HepG2 (cell line): Measurements from ENCODE around the gene MXRA8. TPM values are rescaled to one million over a fixed set of nuclear protein-coding genes. Genes with fewer than 3 reads are reported as not detected.

Experiments
- ARID3A ChIP-seq: IDR thresholded peaks from 2 replicates; pipeline ENCODE4 v1.6.1; 2012; ENCODE audit warnings: low read depth, low read length, improper control_type of control experiment
- ARNTL ChIP-seq: sonication (generic); formaldehyde crosslinking; IDR thresholded peaks from 2 replicates; pipeline ENCODE4 v1.4.0; 2020; ENCODE audit warnings: mild to moderate bottlenecking, missing genetic modification reagents
- CBFB ChIP-seq: sonication (generic); formaldehyde crosslinking; IDR thresholded peaks from 2 replicates; pipeline ENCODE4 v1.4.0; 2020; ENCODE audit warnings: missing genetic modification reagents
- HDAC2 ChIP-seq: sonication (generic); formaldehyde crosslinking; IDR thresholded peaks from 2 replicates; pipeline ENCODE4 v1.4.0; 2020; ENCODE audit warnings: missing genetic modification reagents
- IKZF4 ChIP-seq: sonication (generic); formaldehyde crosslinking; IDR thresholded peaks from 2 replicates; pipeline ENCODE4 v1.5.1; 2020; ENCODE audit warnings: borderline replicate concordance, mild to moderate bottlenecking, low read depth, missing genetic modification reagents; ENCODE audit errors: not compliant biosample characterization
- RAD21 ChIP-seq: fragments of 450-650 bp; formaldehyde crosslinking; IDR thresholded peaks from 2 replicates; pipeline ENCODE4 v1.5.0; 2020; ENCODE audit warnings: mild to moderate bottlenecking
- RBM22 ChIP-seq: fragments of 200-400 bp; formaldehyde crosslinking; optimal IDR thresholded peaks from 2 replicates; pipeline ENCODE3; 2017; ENCODE audit warnings: mild to moderate bottlenecking, low read length, moderate library complexity
- ZBTB37 ChIP-seq: sonication (generic); formaldehyde crosslinking; IDR thresholded peaks from 2 replicates; pipeline ENCODE4 v1.4.0; 2020; ENCODE audit warnings: mild to moderate bottlenecking, missing genetic modification reagents
- ZNF20 ChIP-seq: sonication (generic); formaldehyde crosslinking; IDR thresholded peaks from 2 replicates; pipeline ENCODE4 v1.4.0; 2020; ENCODE audit warnings: mild to moderate bottlenecking, moderate library complexity, missing genetic modification reagents
- ZNF280D ChIP-seq: sonication (generic); formaldehyde crosslinking; IDR thresholded peaks from 2 replicates; pipeline ENCODE4 v1.5.1; 2020; ENCODE audit warnings: mild to moderate bottlenecking, missing genetic modification reagents
- ZNF335 ChIP-seq: sonication (generic); formaldehyde crosslinking; IDR thresholded peaks from 2 replicates; pipeline ENCODE4 v1.4.0; 2020; ENCODE audit warnings: missing genetic modification reagents
- ZNF44 ChIP-seq: sonication (generic); formaldehyde crosslinking; IDR thresholded peaks from 2 replicates; pipeline ENCODE4 v1.5.1; 2020; ENCODE audit warnings: mild to moderate bottlenecking, missing genetic modification reagents
- ZNF503 ChIP-seq: sonication (generic); formaldehyde crosslinking; IDR thresholded peaks from 2 replicates; pipeline ENCODE4 v1.4.0; 2020; ENCODE audit warnings: missing genetic modification reagents
- ZNF704 ChIP-seq: sonication (generic); formaldehyde crosslinking; IDR thresholded peaks from 2 replicates; pipeline ENCODE4 v1.8.1; 2023; ENCODE audit warnings: mild to moderate bottlenecking, inconsistent platforms, moderate library complexity, missing genetic modification reagents, borderline replicate concordance
- polyA plus RNA-seq, 8 experiments: library from polyadenylated mRNA; depleted of rRNA in 3 of 8; stranded (reverse) in 7 of 8; unstranded in 1 of 8; fragments of >200 nt; fragmentation: Illumina TruSeq in 4 of 8; extraction: Trizol in 4 of 8; gene quantifications; 2 replicates each; pipeline versions ENCODE4 v1.2.1 to v1.2.3, GENCODE V29; 2011 to 2016; ENCODE audit warnings: low read depth in 4 of 8, missing spikeins in 1 of 8, mixed read lengths in 1 of 8; ENCODE audit not compliant: insufficient read depth in 1 of 8
- total RNA-seq, 5 experiments: library from RNA; depleted of rRNA; stranded (reverse); fragments of >200 nt; fragmentation: Illumina TruSeq; extraction: Trizol; gene quantifications; 2 replicates each; pipeline ENCODE4 v1.2.3, GENCODE V29; 2016; ENCODE audit warnings: low read depth in 1 of 5
- TF ChIP-seq, protein P1 (sequence below): sonication (generic); formaldehyde crosslinking; IDR thresholded peaks from 2 replicates; pipeline ENCODE4 v1.4.0; 2020; ENCODE audit warnings: missing genetic modification reagents, borderline replicate concordance
- TF ChIP-seq, protein P2 (sequence below): sonication (generic); formaldehyde crosslinking; IDR thresholded peaks from 2 replicates; pipeline ENCODE4 v1.9.0; 2022; ENCODE audit warnings: low read depth, missing genetic modification reagents

MXRA8 gene
- total and polyA plus RNA-seq, 2 of the 13 experiments (the other 11 are each of a cell fraction or from before 2014, with no cell fraction given), result 19.8 to 44.8 TPM

DNA sequence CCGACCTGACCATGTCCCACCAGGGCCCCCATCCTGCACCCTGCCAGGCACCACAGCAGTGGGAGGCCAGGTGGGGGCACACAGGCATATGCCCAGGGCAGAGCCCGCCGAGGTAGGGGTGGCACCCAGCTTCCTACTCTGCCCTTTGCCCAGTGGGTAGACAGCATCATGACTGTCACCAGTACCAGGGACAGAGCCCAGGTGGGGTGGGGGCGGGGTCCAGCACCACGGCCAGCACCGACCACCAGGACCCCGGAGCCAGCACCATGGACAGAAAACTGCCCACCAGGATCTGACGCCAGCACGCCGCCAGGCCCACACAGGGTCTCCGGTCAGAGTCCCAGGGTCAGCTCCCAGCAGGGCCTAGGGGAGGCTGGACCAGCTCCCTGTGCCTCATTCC lies 23.5 kb downstream of the MXRA8 start (continued):
- TF ChIP-seq ZNF280D (CRISPR knock-in tag) (peak; percentile 79; the same call in 1 of the 2 replicates), HDAC2 (CRISPR knock-in tag) (0 out of 2 replicates have a peak, but pooled peaks have one; percentile 40), ZNF704 (no peak), RAD21 (no peak), IKZF4 (CRISPR knock-in tag) (peak; percentile 56), ARNTL (CRISPR knock-in tag) (0 out of 2 replicates have a peak, but pooled peaks have one; percentile 58), ZBTB37 (CRISPR knock-in tag) (0 out of 2 replicates have a peak, but pooled peaks have one; percentile 64), ZNF20 (CRISPR knock-in tag) (0 out of 2 replicates have a peak, but pooled peaks have one; percentile 65), ZNF44 (CRISPR knock-in tag) (0 out of 2 replicates have a peak, but pooled peaks have one; percentile 58), ZNF335 (CRISPR knock-in tag) (no peak), ARID3A (no peak), RBM22 (peak; percentile 17), ZNF503 (CRISPR knock-in tag) (no peak), CBFB (CRISPR knock-in tag) (no peak)
- TF ChIP-seq, protein P1, sequence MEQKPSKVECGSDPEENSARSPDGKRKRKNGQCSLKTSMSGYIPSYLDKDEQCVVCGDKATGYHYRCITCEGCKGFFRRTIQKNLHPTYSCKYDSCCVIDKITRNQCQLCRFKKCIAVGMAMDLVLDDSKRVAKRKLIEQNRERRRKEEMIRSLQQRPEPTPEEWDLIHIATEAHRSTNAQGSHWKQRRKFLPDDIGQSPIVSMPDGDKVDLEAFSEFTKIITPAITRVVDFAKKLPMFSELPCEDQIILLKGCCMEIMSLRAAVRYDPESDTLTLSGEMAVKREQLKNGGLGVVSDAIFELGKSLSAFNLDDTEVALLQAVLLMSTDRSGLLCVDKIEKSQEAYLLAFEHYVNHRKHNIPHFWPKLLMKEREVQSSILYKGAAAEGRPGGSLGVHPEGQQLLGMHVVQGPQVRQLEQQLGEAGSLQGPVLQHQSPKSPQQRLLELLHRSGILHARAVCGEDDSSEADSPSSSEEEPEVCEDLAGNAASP (CRISPR knock-in tag), result peak; percentile 51; the same call in 1 of the 2 replicates
- TF ChIP-seq, protein P2, sequence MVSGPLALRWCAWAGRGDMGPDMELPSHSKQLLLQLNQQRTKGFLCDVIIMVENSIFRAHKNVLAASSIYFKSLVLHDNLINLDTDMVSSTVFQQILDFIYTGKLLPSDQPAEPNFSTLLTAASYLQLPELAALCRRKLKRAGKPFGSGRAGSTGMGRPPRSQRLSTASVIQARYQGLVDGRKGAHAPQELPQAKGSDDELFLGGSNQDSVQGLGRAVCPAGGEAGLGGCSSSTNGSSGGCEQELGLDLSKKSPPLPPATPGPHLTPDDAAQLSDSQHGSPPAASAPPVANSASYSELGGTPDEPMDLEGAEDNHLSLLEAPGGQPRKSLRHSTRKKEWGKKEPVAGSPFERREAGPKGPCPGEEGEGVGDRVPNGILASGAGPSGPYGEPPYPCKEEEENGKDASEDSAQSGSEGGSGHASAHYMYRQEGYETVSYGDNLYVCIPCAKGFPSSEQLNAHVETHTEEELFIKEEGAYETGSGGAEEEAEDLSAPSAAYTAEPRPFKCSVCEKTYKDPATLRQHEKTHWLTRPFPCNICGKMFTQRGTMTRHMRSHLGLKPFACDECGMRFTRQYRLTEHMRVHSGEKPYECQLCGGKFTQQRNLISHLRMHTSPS (CRISPR knock-in tag), result 0 out of 2 replicates have a peak, but pooled peaks have one; percentile 46
